Type B pancreatic cell (in vitro differentiated cells): Measurements from ENCODE around the gene DGKG. TPM values are rescaled to one million over a fixed set of nuclear protein-coding genes. Genes with fewer than 3 reads are reported as not detected.

Experiments used
- DNase-seq: peaks from one replicate; pipeline ENCODE4 v3.0.0; 2021; ENCODE audit warnings: mixed read lengths; ENCODE audit not compliant: unreplicated experiment; ENCODE audit errors: extremely low spot score
- H3K27ac Mint-ChIP-seq: 2 replicates; pipeline ENCODE4 v1.8.0; 2021; ENCODE audit warnings: mild to moderate bottlenecking, mixed read lengths
- H3K27me3 Mint-ChIP-seq: 2 replicates; pipeline ENCODE4 v1.8.0; 2021; ENCODE audit warnings: mixed read lengths
- H3K36me3 Mint-ChIP-seq: 2 replicates; pipeline ENCODE4 v1.8.0; 2021; ENCODE audit warnings: mixed read lengths
- H3K4me1 Mint-ChIP-seq: one replicate; pipeline ENCODE4 v1.8.0; 2021; ENCODE audit warnings: mixed read lengths; ENCODE audit not compliant: unreplicated experiment
- H3K4me3 Mint-ChIP-seq: 2 replicates; pipeline ENCODE4 v1.8.0; 2021; ENCODE audit warnings: mild to moderate bottlenecking, mixed read lengths
- H3K9me3 Mint-ChIP-seq: 2 replicates; pipeline ENCODE4 v1.8.0; 2021; ENCODE audit warnings: mixed read lengths
- CTCF ChIP-seq: fragments of 200-600 bp; sonication (generic); conservative IDR thresholded peaks from 2 replicates; pipeline ENCODE4 v1.5.0; 2021; ENCODE audit warnings: antibody characterized with exemption, mild to moderate bottlenecking
- total RNA-seq: library from RNA; stranded (reverse); gene quantifications from 2 replicates; pipeline ENCODE4 v1.2.1, GENCODE V29; 2021; ENCODE audit warnings: low replicate concordance

The DGKG gene
- total RNA-seq, 1 donor from 2014 or later: 11.6 TPM

- no peak for TF ChIP-seq CTCF
- Mint-ChIP-seq H3K4me1 (no peaks in the 10 kb centered on the region), H3K36me3 (no peaks in the 10 kb centered on the region), H3K27ac (no peak overlapping the region), H3K4me3 (no peak overlapping the region), H3K9me3 (peaks cover 3% of the 10 kb centered on the region), H3K27me3 (no peaks in the 10 kb centered on the region)
- DNase-seq: no peak
These were observed 229.5 kb downstream of the DGKG start for GRCh38 chr3:186132487-186132886.

DNA sequence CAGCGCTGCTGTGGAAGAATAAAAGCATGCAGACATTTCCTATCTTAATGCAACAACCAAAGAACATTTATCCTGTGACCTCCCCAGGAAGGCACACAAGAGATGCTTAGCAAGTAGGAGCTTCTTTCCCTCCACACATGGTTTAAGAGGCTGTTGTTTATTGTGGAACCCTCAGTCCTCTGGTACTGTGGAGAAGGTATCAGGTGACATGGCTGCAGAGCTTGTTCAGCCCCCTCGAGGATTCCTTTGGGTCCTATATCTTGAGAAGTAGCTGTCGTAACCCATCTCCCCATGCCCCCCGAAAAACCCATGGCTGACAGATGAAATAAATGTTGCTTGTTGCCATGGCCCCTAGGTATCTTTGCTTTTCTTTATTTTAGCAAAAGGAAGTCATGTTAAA is 232.8 kb downstream of the DGKG start:
- Mint-ChIP-seq H3K27me3 (no peaks in the 10 kb centered on the region), H3K36me3 (no peaks in the 10 kb centered on the region), H3K4me3 (no peak overlapping the region), H3K9me3 (peaks cover 8% of the 10 kb centered on the region), H3K27ac (no peak overlapping the region), H3K4me1 (peaks cover 10% of the 10 kb centered on the region)
- DNase-seq: no peak
- TF ChIP-seq CTCF: no peak

- no peaks in the 10 kb centered on the region for H3K27me3 Mint-ChIP-seq
- DNase-seq: no peak
- peaks cover 20% of the 10 kb centered on the region for H3K4me1 Mint-ChIP-seq
- H3K27ac Mint-ChIP-seq: peak overlapping the region; percentile 14
- H3K4me3 Mint-ChIP-seq: no peak overlapping the region
- no peak for TF ChIP-seq CTCF
- H3K9me3 Mint-ChIP-seq: peaks cover 8% of the 10 kb centered on the region
- no peaks in the 10 kb centered on the region for H3K36me3 Mint-ChIP-seq
These were observed 233.9 kb downstream of the DGKG start for GRCh38 chr3:186128158-186128557.

- no peak for TF ChIP-seq CTCF
- DNase-seq: no peak
- peaks cover 8% of the 10 kb centered on the region for H3K9me3 Mint-ChIP-seq
- H3K4me1 Mint-ChIP-seq: peaks cover 24% of the 10 kb centered on the region
- no peak overlapping the region for H3K27ac Mint-ChIP-seq
- H3K27me3 Mint-ChIP-seq: no peaks in the 10 kb centered on the region
- H3K4me3 Mint-ChIP-seq: no peak overlapping the region
- H3K36me3 Mint-ChIP-seq: no peaks in the 10 kb centered on the region
These were observed 234.6 kb downstream of the DGKG start for GRCh38 chr3:186127463-186127862.

DNA sequence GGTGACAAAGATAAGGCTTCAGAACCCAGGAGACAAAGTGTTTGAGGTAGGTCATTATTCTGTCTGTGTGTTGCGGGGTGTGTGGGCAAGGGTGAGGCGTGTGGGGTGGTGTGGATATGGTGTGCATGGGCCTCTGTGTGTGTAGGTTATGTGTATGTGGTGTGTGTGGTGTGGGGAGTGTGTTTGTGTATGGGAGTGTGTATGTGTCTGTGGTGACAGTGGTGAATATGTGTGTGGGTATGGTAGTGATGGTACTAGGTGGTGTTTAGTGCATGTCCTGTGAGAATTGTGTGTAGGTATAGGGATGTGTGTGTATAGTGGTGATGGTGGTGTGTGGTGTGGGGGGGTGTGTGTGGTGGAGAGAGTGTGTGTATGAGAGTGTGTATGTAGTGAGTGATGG is 236.9 kb downstream of the DGKG start:
- Mint-ChIP-seq H3K4me3 (peak overlapping the region; percentile 39), H3K36me3 (no peaks in the 10 kb centered on the region), H3K4me1 (peaks cover 33% of the 10 kb centered on the region), H3K27me3 (no peaks in the 10 kb centered on the region), H3K9me3 (peaks cover 5% of the 10 kb centered on the region), H3K27ac (peak overlapping the region; percentile 67)
- DNase-seq: no peak
- no peak for TF ChIP-seq CTCF

DNA sequence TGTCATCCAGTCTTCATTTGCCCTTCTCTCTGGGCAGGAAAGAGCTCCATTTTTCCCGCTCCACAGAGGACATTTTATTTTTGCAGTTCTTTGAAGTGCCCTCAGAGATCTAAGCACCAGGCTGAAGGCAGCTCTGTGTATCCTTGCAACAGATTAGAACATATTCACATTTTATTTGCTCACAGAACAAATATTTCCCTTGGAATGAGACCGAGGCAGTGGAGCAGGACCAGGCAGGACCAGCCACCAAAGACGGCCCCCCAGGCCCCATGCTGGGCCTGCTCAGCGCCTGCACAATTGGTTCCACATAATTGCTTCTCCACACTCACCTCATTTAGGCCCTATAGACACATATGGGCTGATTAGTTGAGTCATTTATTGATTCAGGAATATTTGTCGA is 237.4 kb downstream of the DGKG start:
- Mint-ChIP-seq H3K4me1 (peaks cover 33% of the 10 kb centered on the region), H3K4me3 (peak overlapping the region; percentile 65), H3K36me3 (no peaks in the 10 kb centered on the region), H3K27me3 (peaks cover under 1% of the 10 kb centered on the region), H3K9me3 (peaks cover 5% of the 10 kb centered on the region), H3K27ac (peak overlapping the region; percentile 67)
- no peak for DNase-seq
- no peak for TF ChIP-seq CTCF
